Osteocyte (in vitro differentiated cells): ENCODE measurements around the gene PDLIM5. TPM values are rescaled to one million over a fixed set of nuclear protein-coding genes. Genes with fewer than 3 reads are reported as not detected.
A peak's percentile ranks its signal among the peaks of the same experiment; 100 is the strongest.

Experiments
- DNase-seq: peaks from one replicate; pipeline ENCODE4 v3.0.0; 2021; ENCODE audit warnings: mixed read lengths; ENCODE audit not compliant: unreplicated experiment; ENCODE audit errors: extremely low spot score
- H3K27ac Mint-ChIP-seq: one replicate; pipeline ENCODE4 v1.8.0; 2021; ENCODE audit warnings: mild to moderate bottlenecking, mixed read lengths; ENCODE audit not compliant: unreplicated experiment
- H3K27me3 Mint-ChIP-seq: one replicate; pipeline ENCODE4 v1.8.0; 2021; ENCODE audit warnings: mixed read lengths; ENCODE audit not compliant: unreplicated experiment
- H3K36me3 Mint-ChIP-seq: one replicate; pipeline ENCODE4 v1.8.0; 2021; ENCODE audit warnings: mixed read lengths; ENCODE audit not compliant: unreplicated experiment
- H3K4me1 Mint-ChIP-seq: one replicate; pipeline ENCODE4 v1.8.0; 2021; ENCODE audit warnings: mixed read lengths; ENCODE audit not compliant: unreplicated experiment
- H3K4me3 Mint-ChIP-seq: one replicate; pipeline ENCODE4 v1.8.0; 2021; ENCODE audit warnings: mild to moderate bottlenecking, moderate library complexity, mixed read lengths; ENCODE audit not compliant: unreplicated experiment
- H3K9me3 Mint-ChIP-seq: one replicate; pipeline ENCODE4 v1.8.0; 2021; ENCODE audit warnings: mixed read lengths; ENCODE audit not compliant: unreplicated experiment
- total RNA-seq: library from RNA; stranded (reverse); gene quantifications from 2 replicates; pipeline ENCODE4 v1.2.1, GENCODE V29; 2021
- TF ChIP-seq, protein P1 (sequence below): fragments of 200-600 bp; sonication (generic); IDR thresholded peaks from 2 replicates; pipeline ENCODE4 v1.5.0; 2021; ENCODE audit warnings: antibody characterized with exemption, mild to moderate bottlenecking, moderate library complexity

PDLIM5 gene
- total RNA-seq, 1 donor from 2014 or later, result 324 TPM

DNA sequence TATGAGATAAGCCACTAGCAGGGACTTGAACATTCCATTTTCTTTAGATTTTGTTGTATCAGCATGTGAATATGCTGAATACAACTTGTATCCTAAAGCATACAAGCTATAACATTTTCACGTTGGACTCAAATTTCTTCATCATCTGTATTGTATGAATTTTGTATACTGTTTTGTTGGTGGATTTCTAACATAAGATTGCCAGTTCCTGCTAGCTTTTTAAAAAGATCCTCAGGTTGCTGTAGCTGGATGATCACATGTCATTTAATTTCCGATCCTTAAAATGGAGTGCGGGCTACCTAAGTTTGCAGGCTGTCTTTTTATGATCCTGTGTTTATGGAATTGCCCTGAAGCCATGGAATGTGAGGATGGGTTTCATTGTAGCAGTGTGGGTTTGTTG lies 6.9 kb downstream of the PDLIM5 start:
- Mint-ChIP-seq H3K27ac (peak overlapping the region; percentile 91), H3K27me3 (no peaks in the 10 kb centered on the region), H3K36me3 (peaks cover 49% of the 10 kb centered on the region), H3K9me3 (no peaks in the 10 kb centered on the region), H3K4me3 (peak overlapping the region; percentile 56), H3K4me1 (peaks cover 86% of the 10 kb centered on the region)
- no peak for DNase-seq
- TF ChIP-seq, protein P1, sequence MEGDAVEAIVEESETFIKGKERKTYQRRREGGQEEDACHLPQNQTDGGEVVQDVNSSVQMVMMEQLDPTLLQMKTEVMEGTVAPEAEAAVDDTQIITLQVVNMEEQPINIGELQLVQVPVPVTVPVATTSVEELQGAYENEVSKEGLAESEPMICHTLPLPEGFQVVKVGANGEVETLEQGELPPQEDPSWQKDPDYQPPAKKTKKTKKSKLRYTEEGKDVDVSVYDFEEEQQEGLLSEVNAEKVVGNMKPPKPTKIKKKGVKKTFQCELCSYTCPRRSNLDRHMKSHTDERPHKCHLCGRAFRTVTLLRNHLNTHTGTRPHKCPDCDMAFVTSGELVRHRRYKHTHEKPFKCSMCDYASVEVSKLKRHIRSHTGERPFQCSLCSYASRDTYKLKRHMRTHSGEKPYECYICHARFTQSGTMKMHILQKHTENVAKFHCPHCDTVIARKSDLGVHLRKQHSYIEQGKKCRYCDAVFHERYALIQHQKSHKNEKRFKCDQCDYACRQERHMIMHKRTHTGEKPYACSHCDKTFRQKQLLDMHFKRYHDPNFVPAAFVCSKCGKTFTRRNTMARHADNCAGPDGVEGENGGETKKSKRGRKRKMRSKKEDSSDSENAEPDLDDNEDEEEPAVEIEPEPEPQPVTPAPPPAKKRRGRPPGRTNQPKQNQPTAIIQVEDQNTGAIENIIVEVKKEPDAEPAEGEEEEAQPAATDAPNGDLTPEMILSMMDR, result no peak

DNA sequence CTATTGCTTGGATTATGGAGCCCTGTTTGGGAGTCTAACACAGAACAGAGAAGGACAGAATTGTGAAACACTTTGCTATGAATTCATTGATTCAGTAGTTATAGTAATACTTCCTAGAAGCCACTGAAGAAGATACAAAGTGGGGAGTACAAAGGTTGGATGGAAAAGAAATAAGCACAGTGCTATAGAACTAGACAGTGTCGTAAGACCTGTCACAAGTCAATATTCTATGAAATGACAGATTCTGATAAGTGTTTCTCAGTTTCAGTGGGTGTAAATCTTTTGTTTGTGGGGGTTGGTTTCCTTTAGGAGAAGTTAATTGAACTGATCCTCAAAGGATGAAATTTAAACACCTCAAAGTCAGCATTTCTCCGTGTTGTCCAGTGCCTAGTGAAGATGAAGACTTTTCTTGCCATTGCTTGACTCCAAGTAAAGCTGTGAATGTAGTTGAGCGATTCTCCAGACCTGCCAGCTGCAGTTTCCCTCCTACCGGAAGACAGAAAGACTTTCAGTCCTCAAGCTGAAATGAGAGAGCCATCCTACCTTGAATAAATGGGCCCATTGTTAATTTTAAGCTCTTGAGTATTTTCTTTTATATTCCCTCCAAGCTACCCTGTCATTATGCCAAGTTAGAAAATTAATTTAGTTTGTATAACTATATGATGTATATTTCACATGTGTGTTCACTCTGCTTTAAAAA lies 7.9 kb downstream of the PDLIM5 start:
- TF ChIP-seq, protein P1, result no peak
- H3K9me3 Mint-ChIP-seq, result no peaks in the 10 kb centered on the region
- DNase-seq, result no peak
- peak overlapping the region; percentile 56 for H3K4me3 Mint-ChIP-seq
- peaks cover 91% of the 10 kb centered on the region for H3K4me1 Mint-ChIP-seq
- H3K36me3 Mint-ChIP-seq, result peaks cover 48% of the 10 kb centered on the region
- no peaks in the 10 kb centered on the region for H3K27me3 Mint-ChIP-seq
- peak overlapping the region; percentile 91 for H3K27ac Mint-ChIP-seq

DNA sequence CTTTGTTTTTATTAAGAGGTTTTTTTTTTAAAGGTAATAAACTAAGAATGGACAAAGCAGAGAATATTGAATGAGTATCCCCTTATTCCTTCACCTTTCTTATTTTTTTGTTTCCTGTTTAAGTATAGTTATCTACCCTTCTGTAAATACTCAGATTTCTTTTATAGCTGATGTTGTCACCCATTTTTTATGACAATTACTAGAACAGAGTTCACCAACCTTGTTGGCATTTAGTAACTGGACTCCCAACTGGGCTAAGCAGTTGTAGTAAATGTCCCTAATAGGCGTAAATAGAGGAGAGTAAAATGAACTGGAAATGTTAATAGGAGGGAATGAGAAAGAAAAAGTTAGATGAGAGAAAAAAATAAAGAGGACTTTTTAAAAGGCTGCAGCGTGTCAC lies 9.8 kb downstream of the PDLIM5 start:
- H3K4me3 Mint-ChIP-seq, result no peak overlapping the region
- H3K9me3 Mint-ChIP-seq, result no peaks in the 10 kb centered on the region
- H3K27me3 Mint-ChIP-seq, result no peaks in the 10 kb centered on the region
- peak overlapping the region; percentile 54 for H3K27ac Mint-ChIP-seq
- no peak for DNase-seq
- H3K4me1 Mint-ChIP-seq, result peaks cover 87% of the 10 kb centered on the region
- peaks cover 34% of the 10 kb centered on the region for H3K36me3 Mint-ChIP-seq
- TF ChIP-seq, protein P1, result no peak

DNA sequence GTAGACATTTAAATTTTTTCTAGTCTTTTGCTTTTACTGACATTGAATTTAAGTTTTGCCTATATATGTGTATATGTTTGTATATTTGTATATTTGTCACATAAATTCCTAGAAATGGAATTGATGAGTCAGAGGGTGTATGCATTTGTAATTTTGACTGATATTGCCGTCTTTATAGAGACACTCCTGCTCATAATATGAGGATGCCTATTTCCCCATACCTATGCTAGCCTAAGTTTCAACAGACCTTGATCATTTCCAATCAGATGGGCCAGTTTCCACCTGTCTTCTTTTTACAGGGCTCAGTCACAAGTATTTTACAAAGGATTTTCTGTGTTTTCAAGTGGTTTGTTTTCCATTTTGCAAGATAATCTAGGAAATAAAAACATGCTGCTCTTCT lies 10.8 kb downstream of the PDLIM5 start:
- TF ChIP-seq, protein P1, result no peak
- H3K27me3 Mint-ChIP-seq, result no peaks in the 10 kb centered on the region
- peaks cover under 1% of the 10 kb centered on the region for H3K9me3 Mint-ChIP-seq
- H3K4me1 Mint-ChIP-seq, result peaks cover 92% of the 10 kb centered on the region
- H3K36me3 Mint-ChIP-seq, result peaks cover 34% of the 10 kb centered on the region
- no peak for DNase-seq
- H3K4me3 Mint-ChIP-seq, result no peak overlapping the region
- H3K27ac Mint-ChIP-seq, result peak overlapping the region; percentile 33

DNA sequence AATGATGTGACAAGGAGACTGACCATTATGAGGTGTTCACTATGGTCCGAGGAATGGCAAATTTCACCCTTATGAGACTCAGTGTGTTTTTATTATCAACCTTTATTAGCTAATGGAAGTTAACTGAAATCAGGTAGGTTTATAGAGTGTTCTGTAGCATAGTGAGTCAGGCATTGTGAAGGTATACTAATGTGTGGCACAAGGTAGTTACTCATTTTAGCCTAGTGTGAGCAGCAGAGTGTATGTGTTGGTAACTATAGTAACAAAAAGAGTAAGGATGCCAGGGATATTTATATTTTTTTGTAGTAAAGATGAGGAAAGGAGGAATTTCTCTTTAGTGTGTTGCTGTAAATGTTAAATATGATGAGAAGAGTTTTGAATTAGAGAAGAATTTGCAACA lies 12.0 kb downstream of the PDLIM5 start:
- H3K27me3 Mint-ChIP-seq, result no peaks in the 10 kb centered on the region
- H3K36me3 Mint-ChIP-seq, result peaks cover 40% of the 10 kb centered on the region
- TF ChIP-seq, protein P1, result no peak
- H3K9me3 Mint-ChIP-seq, result peaks cover 3% of the 10 kb centered on the region
- no peak for DNase-seq
- H3K27ac Mint-ChIP-seq, result peak overlapping the region; percentile 65
- H3K4me1 Mint-ChIP-seq, result peaks cover 93% of the 10 kb centered on the region
- H3K4me3 Mint-ChIP-seq, result peak overlapping the region; percentile 3
